Pons (tissue), 1 donor: ENCODE measurements around the gene GNAO1.

ENCODE experiments used
- DNase-seq: peaks from one replicate; pipeline ENCODE4 v3.0.0-alpha.2; 2016; ENCODE audit warnings: low spot score

Gene GNAO1

DNA sequence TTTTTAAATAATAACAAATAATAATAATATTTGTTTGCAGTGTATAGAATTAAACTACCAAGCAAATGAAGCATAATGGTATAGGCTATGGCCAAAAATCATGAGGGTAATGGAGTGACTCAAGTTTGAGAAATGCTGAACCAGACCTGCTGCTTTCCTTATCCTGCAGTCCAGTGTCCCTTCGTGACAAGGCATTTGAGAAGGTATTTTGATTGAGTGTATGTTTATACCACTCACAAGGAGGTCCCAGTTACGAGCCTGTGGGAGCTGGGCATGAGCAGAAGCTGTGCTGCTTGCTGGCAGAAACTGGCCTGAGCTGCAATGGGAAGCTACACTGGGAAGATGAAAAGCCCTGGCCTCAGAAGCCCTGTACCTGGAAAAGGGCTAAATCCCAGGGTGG is 50.3 kb downstream of the GNAO1 start:
- no peak for DNase-seq

DNA sequence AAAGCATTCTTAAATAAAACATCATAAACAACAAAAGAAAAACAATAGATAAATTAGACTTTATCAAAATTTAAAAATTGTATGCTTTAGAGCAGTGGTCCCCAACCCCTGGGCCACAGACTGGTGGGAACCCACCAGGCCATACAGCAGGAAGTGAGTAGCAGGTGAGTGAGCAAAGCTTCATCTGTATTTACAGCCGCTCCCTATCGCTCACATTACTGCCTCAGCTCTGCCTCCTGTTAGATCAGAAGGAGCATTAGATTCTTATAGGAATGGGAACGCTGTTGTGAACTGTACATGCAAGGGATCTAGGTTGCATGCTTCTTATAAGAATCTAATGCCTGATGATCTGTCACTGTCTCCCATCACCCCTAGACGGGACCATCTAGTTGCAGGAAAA is 51.5 kb downstream of the GNAO1 start:
- DNase-seq = no peak

DNA sequence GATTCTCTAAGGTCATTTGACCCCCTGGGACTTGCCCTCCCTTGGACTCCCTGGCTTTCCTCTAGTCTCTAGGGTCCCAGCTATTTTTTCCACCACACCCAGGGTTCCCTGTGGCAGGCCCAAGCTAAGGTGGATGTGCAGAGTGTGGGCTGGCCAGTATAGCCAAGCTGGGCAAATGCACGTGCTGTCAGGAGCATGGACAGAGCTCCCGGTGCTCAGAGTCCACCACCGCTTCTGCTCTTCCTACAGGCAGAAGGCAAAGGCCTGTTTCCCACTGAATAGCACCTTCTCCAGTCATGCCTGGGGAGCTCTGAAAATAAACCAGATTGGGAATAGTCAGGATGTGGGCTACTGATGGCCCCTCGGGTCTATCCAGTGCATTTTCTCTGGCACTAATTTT is 53.3 kb downstream of the GNAO1 start:
- DNase-seq = no peak

DNA sequence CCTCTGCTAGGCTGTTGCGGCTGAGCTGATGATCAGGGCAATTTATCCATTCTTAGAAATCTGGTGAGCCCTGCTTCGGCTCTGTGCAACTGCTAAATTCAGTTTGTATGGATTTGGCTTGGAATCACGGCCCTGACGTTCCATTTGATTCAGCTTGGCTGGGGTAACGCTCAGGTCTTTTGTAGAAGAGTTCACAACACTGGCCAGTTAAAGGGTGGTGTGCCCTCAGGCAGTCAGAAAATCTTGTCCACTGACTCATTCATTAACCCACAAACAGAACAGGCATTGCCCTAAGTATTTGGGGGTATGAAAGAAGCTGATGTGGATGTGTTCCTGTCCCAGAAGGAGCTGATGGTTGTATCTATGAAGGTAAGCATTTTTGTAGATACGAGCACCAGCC is 53.9 kb downstream of the GNAO1 start:
- DNase-seq = no peak

DNA sequence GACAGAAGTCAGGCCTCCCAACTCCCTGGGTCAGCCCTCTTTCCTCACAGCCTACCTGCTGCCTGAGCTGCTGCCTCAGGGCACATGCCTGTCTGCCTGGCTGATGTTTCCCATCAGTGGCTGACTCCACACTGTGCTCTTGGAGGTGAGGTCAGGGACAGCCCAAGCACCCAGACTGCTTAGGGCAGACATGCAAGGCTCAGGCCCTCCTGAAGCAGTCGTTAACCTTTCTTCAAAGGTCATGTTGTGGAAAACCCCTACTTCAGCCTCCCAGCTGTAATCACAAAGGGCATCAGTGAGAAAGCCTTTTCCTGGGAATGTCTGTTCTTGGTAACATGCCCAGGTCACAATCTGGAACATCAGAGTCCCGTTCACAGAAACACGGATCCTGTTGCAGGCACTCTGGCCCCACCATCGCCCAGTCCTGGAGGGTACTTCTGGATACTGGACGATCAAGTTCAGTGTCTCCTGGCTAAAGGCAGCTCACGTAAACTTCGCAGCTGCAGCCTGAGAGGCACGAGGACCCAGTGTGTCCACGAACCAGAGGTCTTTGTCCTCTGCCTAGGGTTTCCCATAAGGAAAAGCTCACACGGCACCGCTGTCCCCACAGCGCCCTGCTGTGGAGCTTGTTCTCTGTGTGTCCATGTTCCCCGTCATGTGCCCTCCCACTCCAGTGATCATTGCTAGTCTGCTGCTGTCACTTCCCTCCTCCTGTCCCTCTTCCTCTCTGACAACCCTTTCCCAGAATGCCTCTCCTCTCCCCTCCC is 54.9 kb downstream of the GNAO1 start:
- DNase-seq = peak; percentile 97

DNA sequence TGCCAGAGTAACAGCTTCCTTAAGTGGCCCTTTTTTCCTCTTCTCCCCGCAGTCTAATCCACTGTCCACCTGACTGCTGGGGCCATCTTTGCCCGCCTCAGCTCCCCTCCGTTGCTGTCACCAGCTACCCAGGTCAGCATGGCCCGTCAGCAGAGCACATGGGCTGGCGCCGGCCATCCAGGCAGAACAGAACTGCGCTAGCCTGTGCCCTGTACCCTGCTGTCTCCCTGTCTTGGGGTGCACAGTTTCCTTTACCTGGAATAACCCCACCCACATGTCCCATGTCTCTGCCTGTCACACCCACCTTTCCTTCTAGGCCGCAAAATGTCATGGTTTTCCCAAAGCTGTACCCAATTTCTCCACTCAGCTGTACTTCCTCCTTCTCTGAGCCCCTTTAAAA is 55.7 kb downstream of the GNAO1 start:
- no peak for DNase-seq

DNA sequence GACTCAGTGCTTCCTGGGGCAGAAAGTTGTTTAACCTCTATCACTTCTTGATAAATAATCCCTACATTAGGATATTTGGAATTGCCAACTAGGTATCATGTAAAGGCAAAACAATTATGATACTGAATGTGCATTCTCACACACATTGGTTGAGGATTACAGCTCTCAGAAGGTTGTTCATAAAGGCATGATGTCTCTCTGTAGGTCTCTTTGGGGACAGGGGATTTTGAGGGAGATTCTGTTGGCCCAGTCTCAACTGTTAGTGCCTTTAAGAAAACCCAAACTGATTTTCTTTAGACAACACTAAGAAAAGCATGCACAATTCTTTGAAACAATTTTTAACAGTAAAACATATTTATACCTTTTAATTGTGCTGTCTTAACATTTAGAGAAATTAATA is 56.5 kb downstream of the GNAO1 start:
- no peak for DNase-seq

DNA sequence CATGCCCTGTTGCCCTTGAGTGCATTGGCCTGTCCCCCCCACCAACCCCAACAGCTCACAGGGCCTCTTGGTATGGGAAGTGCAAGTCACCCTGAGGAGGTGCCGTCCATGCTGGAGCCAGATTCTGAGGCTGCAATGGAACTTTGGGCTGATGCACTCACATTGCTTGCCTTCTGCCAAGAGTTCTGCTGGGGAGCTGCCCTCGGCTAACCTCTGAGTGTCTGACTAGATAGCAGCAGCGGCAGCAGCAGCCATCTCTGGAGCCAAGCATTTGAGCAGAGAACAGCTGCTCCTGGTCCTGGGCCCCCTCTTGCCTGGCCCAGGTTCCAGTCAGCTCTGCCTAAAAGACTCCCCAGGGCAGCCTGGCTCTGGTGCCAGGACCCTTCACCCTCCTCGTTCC is 61.5 kb downstream of the GNAO1 start:
- DNase-seq = no peak

DNA sequence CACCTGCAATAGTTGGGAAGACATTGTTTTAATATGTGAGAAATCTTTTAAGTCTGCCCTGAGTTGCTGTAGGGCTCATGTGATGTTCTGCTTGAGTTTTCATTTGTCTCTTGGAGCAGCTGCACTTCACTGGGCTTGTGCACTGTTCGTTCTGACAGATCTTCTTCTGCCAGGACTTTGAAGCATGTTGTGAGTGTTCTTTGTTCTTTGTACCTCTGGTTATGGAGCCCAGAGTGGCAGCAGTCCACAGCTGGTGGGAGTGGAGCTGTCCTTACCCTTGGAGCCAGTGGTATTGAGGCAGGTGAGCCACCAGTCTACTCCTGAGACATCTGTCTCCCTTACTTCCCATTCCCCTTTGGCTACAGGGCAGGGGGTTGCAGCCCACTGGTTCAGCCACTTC is 64.6 kb downstream of the GNAO1 start:
- DNase-seq = no peak

DNA sequence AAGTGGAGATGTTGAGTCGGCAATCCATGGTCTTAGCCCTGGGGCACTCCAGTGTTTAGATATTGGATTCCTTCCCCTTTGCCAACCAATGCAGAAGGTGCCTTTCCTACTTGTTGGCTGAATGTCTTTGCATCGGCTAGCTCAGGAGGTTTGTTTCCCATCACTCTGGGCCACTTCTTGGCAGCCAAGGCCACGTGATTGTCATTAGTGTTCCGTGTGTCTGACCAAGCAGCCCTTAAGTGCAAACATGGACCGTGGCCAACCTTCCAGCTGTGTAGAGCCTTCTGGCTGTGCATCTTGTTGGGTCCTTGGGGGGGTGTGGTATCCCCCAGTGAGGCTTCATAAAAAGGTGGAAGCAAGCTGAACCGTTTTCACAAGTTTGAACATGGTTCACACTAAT is 66.0 kb downstream of the GNAO1 start:
- DNase-seq = no peak

DNA sequence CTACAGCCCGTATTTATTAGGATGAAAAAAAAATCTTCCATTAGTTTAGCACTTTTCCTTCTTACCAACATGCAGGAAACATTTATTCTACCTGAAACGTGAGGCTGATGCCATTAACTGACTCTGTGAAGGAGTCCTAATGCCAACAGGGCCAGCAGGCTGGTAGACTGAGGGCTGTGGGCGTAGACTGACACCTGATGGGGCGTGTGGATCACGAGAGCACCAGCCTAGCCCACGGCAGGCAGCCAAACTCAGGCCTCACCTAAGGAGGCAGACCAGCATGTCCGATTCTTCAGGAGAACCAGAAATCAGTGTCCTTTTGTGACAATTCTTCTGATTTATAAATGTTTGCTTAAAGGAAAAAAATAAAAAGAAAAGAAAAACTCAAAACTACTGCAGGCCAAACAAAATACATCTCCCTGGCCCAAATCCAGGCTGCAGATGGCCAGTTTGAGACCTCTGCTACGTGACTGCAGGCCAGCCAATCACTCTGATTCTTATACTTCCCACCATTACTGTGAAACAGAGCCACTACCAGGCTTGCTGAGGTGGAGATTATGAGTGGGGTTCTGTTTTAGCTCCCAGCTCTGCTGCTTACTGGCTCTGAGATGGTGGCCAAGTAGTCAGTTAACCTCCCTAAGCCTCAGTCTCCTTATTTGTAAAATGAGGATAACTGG is 66.5 kb downstream of the GNAO1 start:
- no peak for DNase-seq

DNA sequence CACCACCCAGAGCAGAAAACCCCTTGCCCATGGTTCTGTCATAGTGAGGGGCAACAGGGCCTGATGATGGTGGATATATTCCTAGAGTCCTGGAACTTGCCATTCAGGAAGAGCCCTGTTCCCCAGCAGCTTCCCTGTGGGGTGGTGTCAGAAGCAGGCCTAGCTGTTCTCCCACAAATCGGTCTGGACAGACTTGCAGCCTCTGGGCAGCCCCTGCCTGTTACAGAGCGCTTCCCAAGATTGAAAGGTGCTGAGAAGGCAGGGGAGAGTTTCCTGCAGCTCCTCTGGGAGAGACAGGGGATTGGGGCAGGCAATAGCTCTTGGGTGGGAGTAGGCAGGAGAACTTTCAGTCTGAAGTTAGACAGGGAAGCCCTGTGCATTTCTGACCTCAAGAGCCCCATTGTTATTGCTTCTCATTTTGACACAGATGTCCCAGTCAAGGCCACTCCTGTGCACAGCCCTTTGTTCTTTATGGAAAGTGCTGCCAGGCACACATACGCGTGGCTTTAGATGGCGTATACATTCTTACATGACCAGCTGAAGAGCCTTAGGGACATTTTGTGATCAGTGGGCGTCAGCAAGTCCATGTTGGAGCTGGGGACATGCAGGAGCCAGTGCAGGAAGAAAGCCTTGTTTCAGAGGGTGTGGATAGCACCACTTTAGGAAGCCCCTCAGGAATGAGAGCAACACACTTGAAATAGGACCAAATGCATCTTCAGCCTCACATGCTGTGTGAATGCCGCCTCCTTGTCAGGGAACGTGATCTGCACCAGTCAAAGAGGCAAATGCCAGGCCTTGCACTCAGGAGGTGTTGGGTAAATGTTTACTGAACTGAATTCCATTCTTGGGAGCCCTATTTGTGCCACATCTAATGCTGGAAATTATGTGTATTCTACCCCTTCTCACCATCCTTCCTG is 67.5 kb downstream of the GNAO1 start:
- peak; percentile 95 for DNase-seq

DNA sequence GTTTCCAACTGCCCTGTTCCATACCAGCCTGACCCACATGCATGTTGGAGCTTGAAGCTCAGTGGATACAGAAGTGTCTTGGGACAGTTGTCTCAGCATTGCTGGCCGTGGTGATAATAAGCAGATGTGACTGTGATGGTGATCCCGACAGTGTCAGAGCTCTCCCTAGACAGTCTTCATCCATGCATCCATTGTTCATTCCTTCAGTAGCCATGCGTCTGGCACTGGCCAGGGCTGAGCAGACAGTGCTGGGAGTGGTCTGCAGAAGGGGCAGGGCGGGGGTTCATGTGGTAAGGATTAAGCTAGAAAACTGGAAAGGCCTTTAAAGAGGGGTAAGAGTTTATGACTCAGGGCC is 68.1 kb downstream of the GNAO1 start:
- DNase-seq = peak; percentile 71

DNA sequence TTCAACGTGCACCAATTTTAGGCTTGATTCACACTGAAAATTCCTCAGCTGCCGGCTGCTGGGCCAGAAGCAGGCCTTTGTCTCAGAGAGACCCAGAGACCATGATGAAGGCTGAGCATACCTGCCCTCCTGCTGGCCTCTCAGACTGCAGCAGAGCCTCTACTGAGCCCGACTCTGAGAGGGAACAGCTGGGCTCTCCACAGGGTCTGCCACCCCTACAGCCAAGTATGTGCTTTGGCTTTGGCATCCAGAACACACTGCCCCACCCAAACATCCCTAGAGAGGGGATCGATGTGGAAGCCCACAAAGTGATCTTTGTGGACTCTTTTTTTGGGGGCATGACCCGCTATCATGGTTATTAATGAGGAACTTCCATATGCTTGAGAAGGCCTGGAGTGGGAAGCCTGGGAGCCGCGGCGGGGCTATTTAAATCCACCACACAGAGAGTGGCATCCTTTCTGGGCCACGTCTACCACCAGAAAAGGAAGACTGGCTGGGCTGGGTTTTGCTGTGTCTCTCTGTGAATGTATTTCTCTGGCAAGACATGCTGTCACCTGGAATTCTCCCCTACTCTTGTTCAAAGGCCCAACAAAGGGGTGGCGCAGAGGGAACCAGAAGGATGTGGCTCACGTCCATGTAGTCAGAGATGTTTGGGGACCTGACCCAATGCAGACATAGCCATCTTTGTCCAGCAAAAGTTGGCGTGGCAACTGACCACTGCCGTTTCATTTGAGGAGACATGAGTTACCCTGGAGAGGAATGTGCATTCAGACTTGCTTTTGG is 69.3 kb downstream of the GNAO1 start:
- DNase-seq = no peak

DNA sequence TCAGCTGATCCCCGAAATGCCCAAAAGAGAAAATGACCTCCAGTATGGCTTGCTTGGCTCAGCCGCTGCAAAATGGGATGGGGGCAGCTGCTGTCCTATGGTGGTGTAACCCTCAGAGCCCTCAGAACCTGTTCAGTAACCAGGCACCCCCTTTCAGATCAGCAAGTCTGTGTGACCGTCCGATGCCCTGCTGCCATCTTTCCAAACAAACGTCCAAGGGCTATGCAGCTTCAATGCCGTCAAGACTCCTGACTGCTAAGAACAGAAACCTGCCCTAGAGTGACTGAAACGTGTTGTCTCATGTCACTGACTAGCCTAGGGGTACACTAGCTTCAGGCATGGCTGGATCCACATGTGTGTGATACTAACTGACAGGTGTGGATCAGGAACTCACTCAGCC is 70.4 kb downstream of the GNAO1 start:
- no peak for DNase-seq

DNA sequence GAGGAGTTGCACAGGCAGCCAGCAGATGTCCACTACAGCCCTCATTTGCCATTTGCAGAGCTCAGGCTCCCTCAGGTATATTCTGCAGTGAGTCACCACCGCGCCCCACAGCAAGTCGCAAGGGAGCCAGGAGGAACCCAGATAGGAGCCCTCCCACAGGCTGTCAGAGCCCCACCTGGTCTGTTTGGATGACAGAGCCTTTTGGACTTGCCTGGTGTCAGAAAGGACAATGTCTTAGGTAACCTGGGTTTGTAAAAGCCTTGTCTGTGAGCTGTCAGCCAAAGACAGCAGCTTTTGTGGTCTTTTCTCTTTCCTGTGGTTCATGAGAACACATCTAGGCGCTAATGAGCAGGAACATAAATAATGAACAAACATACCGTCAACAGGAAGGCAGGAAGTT is 70.9 kb downstream of the GNAO1 start:
- DNase-seq = no peak

DNA sequence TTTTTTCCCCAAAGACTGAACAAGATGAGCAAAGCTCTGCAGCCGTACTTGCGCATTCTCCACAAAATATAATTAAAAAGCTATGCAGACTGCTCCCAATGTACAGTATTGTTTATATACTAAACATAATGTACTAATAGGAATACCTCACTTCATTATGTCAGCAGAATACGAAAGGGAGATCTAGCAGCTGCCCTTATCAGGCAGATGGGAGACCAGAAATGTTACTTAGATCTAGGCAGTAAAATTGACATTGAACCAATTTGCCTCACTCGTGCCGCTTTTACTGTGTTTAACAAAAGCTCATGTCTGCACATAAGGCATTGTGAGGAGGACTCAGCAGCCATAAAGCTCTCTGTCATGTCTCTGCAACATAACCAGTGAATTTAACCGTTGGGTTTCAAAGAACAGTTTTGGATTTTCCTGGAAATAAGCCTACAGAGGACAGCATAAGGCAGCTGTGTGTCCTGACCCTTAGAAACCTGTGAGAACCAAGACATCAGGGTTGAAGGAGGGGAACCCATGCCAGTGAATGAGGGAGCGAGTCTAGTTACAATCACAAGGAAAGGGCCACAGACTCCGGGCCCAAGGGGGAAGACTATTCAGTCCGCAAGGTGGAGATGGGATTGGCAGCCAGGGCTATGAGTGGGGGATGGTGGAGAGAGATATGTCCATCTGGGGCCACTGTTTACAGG is 71.4 kb downstream of the GNAO1 start:
- DNase-seq = no peak

DNA sequence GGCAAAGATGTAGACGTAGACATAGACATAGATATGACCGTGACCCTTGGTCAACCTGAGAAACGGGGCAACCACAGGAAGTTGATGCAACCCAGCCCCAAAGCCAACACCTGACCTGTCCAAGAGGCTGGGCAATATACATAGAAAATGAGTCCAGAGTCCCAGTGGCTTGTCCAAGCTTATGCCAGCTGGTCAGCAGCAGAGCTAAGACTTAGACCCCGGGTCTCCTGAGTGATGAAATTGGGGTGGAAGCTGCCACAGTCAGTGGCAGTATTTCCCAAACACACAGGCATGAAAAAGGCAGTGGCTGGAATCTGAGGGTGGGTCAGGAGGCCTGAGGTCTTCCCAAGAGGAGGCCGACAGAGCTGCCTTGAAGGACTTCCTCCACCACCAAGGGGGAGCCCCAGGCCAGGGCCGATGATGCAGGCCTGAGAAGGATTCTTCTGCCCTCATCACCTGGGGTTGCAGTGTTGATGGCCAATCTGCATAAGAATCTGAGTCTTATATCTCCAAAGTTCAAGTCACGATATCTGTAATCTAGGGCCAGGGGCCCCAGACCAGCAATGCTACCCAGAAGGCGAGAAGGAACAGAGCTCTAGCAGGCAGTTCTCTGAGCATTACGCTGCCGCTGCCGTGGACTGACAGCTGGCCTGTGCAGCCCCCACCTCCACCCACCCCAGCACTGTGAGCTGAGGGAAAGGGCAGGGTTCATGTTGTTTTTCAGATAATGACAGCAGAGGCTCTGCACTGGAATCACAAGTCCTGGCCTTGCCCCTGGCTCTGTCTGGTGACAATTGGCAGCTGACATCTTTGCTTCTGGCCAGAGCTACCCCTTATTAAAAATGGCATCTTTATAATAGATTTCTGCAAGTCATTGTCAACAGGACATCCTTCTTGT is 72.7 kb downstream of the GNAO1 start:
- DNase-seq = peak; percentile 91

DNA sequence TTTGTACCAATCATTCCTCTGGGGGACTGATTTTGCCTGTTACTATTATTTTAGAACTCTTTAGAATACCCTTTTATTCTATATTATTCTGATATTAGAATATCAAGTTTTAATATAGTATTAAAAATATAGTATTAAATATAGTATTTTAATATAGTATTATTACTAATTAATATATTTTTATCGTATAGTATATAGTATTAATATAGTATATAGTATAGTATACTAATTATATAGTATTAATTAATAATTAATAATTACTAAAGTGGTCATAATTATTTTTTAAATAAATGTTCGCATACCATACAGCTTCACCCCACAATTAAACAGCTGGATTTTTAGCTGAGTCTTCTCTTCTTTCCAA is 73.3 kb downstream of the GNAO1 start:
- no peak for DNase-seq

DNA sequence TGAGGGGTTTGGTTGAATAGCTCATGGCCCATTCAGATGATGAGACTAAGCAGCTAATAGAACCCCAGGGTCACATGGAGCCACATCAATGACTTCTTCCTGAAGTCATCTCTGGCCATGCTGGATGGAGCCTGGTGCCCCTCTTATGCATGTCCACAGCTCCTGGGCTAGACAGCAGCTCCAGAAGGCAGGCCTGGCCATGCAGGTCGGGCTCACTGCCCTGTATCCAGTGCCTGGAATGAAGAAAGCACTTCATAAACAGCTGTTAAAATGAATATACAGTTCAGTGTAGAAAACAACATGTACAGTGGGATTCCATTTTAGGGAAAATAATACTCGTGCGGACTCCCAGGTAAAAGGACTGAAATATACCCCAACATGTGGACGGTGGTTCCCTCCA is 73.9 kb downstream of the GNAO1 start:
- no peak for DNase-seq

DNA sequence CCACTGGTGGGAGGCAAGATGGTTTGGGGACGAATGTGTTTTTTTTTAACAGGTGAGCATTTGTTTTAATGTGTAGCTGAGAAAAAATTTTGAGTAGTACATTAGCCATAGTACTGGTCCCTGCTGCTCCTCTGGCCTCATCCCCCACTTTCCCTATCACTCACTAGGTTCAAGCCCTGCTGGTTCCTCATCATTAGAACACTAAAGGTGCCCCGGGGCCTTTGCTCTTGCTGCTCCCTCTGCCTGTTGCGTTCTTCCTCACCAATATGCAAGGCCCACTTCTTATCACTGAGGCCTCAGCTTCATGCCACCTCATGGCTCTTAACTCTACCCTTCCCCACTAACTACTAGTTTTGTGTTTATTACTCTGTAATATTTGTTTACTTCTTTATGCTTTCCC is 74.5 kb downstream of the GNAO1 start:
- no peak for DNase-seq
